NCI-H1092 treated with DMSO at 0.1 percent for 48 hours (cell line): ENCODE results near the gene BRAT1.
"Not testable (repeated sequence)": the region's sequence is repeated elsewhere in the genome, so short reads cannot be mapped to it uniquely, and the experiment has no call there.

ENCODE experiments used
- DNase-seq: peaks from one replicate; lab custom pipeline; 2025; lab: John Stamatoyannopoulos, UW

BRAT1 gene

GRCh38 chr7:2583798-2584580 is 28.7 kb upstream of the BRAT1 start:
- no peak for DNase-seq

GRCh38 chr7:2582006-2582735 is 26.8 kb upstream of the BRAT1 start:
- no peak for DNase-seq

- DNase-seq: no peak
Measured at GRCh38 chr7:2580636-2581035, 25.3 kb upstream of the BRAT1 start.

GRCh38 chr7:2577914-2578680 is 22.8 kb upstream of the BRAT1 start:
- DNase-seq: no peak

- no peak for DNase-seq
Measured at GRCh38 chr7:2576742-2577491, 21.6 kb upstream of the BRAT1 start.

GRCh38 chr7:2575733-2576340 is 20.5 kb upstream of the BRAT1 start:
- DNase-seq: no peak

GRCh38 chr7:2575046-2575732 is 19.9 kb upstream of the BRAT1 start:
- no peak for DNase-seq

GRCh38 chr7:2573761-2574160 is 18.4 kb upstream of the BRAT1 start:
- DNase-seq: no peak

- DNase-seq: no peak
Measured at GRCh38 chr7:2572101-2572842, 16.9 kb upstream of the BRAT1 start.

GRCh38 chr7:2571409-2571808 is 16.1 kb upstream of the BRAT1 start:
- DNase-seq: no peak

- no peak for DNase-seq
Measured at GRCh38 chr7:2570021-2570420, 14.7 kb upstream of the BRAT1 start.

GRCh38 chr7:2569421-2569820 is 14.1 kb upstream of the BRAT1 start:
- no peak for DNase-seq

GRCh38 chr7:2568521-2569223 is 13.3 kb upstream of the BRAT1 start:
- no peak for DNase-seq

- peak; percentile 27 for DNase-seq
Measured at GRCh38 chr7:2567679-2568278, 12.5 kb upstream of the BRAT1 start.

- no peak for DNase-seq
Measured at GRCh38 chr7:2566890-2567678, 11.8 kb upstream of the BRAT1 start.

GRCh38 chr7:2566348-2566889 is 11.1 kb upstream of the BRAT1 start:
- no peak for DNase-seq

GRCh38 chr7:2564970-2565540 is 9.7 kb upstream of the BRAT1 start:
- no peak for DNase-seq

GRCh38 chr7:2563955-2564354 is 8.6 kb upstream of the BRAT1 start:
- DNase-seq: not testable (repeated sequence)
